ENCODE data around the gene HOXB2.

HOXB2 gene

GRCh38 chr17:48494335-48494734, 50.6 kb downstream of the HOXB2 start:
- Histone ChIP-seq H3K4me2 (ENCODE audit: low read length) (no peak overlapping the region), H3K9me2 (ENCODE audit: low read depth, low read length) (no peaks in the 10 kb centered on the region), H2AFZ (ENCODE audit: low read length) (no peak overlapping the region), H3K9me3 (ENCODE audit: low read length) (no peaks in the 10 kb centered on the region), H3K4me3 (ENCODE audit: low read depth, low read length, poor library complexity, severe bottlenecking) (no peak overlapping the region), H3K27me3 (ENCODE audit: insufficient read depth, low read length) (no peaks in the 10 kb centered on the region), H3K36me3 (ENCODE audit: insufficient read depth, low read length) (no peaks in the 10 kb centered on the region), H3K4me1 (ENCODE audit: insufficient read depth, low read length, severe bottlenecking) (no peaks in the 10 kb centered on the region), H3K27ac (ENCODE audit: low read depth, low read length, poor library complexity, severe bottlenecking) (no peak overlapping the region), H4K20me1 (ENCODE audit: insufficient read depth, low read length) (no peaks in the 10 kb centered on the region), H3F3A (ENCODE audit: insufficient read depth, low read length) (no peaks in the 10 kb centered on the region), H3K79me2 (ENCODE audit: insufficient read depth, low read length) (no peaks in the 10 kb centered on the region), H3K9ac (ENCODE audit: low read length) (no peak overlapping the region)
- TF ChIP-seq EZH2 (IDR thresholded peaks at IDR 0.05; ENCODE audit: borderline replicate concordance, low read length) (no peak), CTCF (IDR thresholded peaks at IDR 0.05; ENCODE audit: low read length) (no peak)
